Measurements from ENCODE around the gene DUSP10. TPM values are rescaled to one million over a fixed set of nuclear protein-coding genes. Genes with fewer than 3 reads are reported as not detected.

DUSP10 gene
- total RNA-seq, 4 donors from 2014 or later: 1.6 to 7.2 (median 4.9) TPM

- H3K4me3 ChIP-seq: no peak overlapping the region
- peaks cover 0 to 8% (median 0%) of the 10 kb centered on the region in 4 donors for H3K4me1 ChIP-seq
- H3K27me3 ChIP-seq: no peaks in the 10 kb centered on the region
- 79 to 89% methylated on average over 2 of the region's 2 CpGs for WGBS, 2 donors (ENCODE audit: low coverage in 1 of 2)
- intact Hi-C loops (cut with DNase I; ENCODE audit: low total_unique reads): no loop called here
- no peaks in the 10 kb centered on the region for H3K9me3 ChIP-seq
- no peaks in the 10 kb centered on the region for H3K36me3 ChIP-seq
- TF ChIP-seq EP300 (IDR thresholded peaks at IDR 0.05; ENCODE audit: low read depth): no peak
- no peak for TF ChIP-seq POLR2A (IDR thresholded peaks at IDR 0.05)
- TF ChIP-seq POLR2AphosphoS5 (IDR thresholded peaks at IDR 0.05): no peak
- TF ChIP-seq CTCF (IDR thresholded peaks at IDR 0.05): no peak
- no peak for DNase-seq
- H3K27ac ChIP-seq: no peak overlapping the region
- in situ Hi-C loops (cut with MboI; ENCODE audit: low pct_ligation_motif_present in 1 of 4, low pct_unique_long_range_greater_than_20kb in 1 of 4, low sequenced_read_pairs in 3 of 4): no loop called here
Observed at GRCh38 chr1:221773383-221773782, 31.5 kb upstream of the DUSP10 start.

GRCh38 chr1:221772117-221772516 lies 30.2 kb upstream of the DUSP10 start:
- TF ChIP-seq POLR2A (IDR thresholded peaks at IDR 0.05) (no peak), EP300 (IDR thresholded peaks at IDR 0.05; ENCODE audit: low read depth) (no peak), POLR2AphosphoS5 (IDR thresholded peaks at IDR 0.05) (no peak), CTCF (IDR thresholded peaks at IDR 0.05) (no peak)
- no peaks in the 10 kb centered on the region for H3K27me3 ChIP-seq
- no peak for DNase-seq
- H3K27ac ChIP-seq: no peak overlapping the region
- H3K36me3 ChIP-seq: no peaks in the 10 kb centered on the region
- no peak overlapping the region for H3K4me3 ChIP-seq
- intact Hi-C loops (cut with DNase I; ENCODE audit: low total_unique reads) (no loop called here), in situ Hi-C loops (cut with MboI; ENCODE audit: low pct_ligation_motif_present in 1 of 4, low pct_unique_long_range_greater_than_20kb in 1 of 4, low sequenced_read_pairs in 3 of 4) (no loop called here)
- peaks cover 0 to 8% (median 0%) of the 10 kb centered on the region in 4 donors for H3K4me1 ChIP-seq
- no peaks in the 10 kb centered on the region for H3K9me3 ChIP-seq
- WGBS, 2 donors (ENCODE audit: low coverage in 1 of 2): 69 to 83% methylated on average over 3 of the region's 3 CpGs

GRCh38 chr1:221768444-221769066 lies 26.7 kb upstream of the DUSP10 start:
- 53 to 85% methylated on average over 2 to 5 of the region's 5 CpGs for WGBS, 2 donors (ENCODE audit: low coverage in 1 of 2)
- in situ Hi-C loops (cut with MboI; ENCODE audit: low pct_ligation_motif_present in 1 of 4, low pct_unique_long_range_greater_than_20kb in 1 of 4, low sequenced_read_pairs in 3 of 4): loop anchor here in 1 of 4 donors (10.0 kb wide), 1 partner anchor 676 kb away; no protein-coding TSS in a partner anchor

GRCh38 chr1:221766210-221766609 lies 24.3 kb upstream of the DUSP10 start:
- no peak for TF ChIP-seq EP300 (IDR thresholded peaks at IDR 0.05; ENCODE audit: low read depth)
- TF ChIP-seq POLR2AphosphoS5 (IDR thresholded peaks at IDR 0.05): no peak
- no peak for TF ChIP-seq CTCF (IDR thresholded peaks at IDR 0.05)
- no peak for TF ChIP-seq POLR2A (IDR thresholded peaks at IDR 0.05)
- Histone ChIP-seq H3K27ac (no peak overlapping the region), H3K27me3 (no peaks in the 10 kb centered on the region), H3K36me3 (no peaks in the 10 kb centered on the region), H3K4me3 (no peak overlapping the region), H3K4me1 (no peaks in the 10 kb centered on the region), H3K9me3 (no peaks in the 10 kb centered on the region)
- intact Hi-C loops (cut with DNase I; ENCODE audit: low total_unique reads) (no loop called here), in situ Hi-C loops (cut with MboI; ENCODE audit: low pct_ligation_motif_present in 1 of 4, low pct_unique_long_range_greater_than_20kb in 1 of 4, low sequenced_read_pairs in 3 of 4) (loop anchor here in 1 of 4 donors (10.0 kb wide), 1 partner anchor 679 kb away; no protein-coding TSS in a partner anchor)
- 21 to 30% methylated on average over 1 of the region's 1 CpG for WGBS, 2 donors (ENCODE audit: low coverage in 1 of 2)
- DNase-seq: no peak

More at GRCh38 chr1:221768444-221769066, 26.7 kb upstream of the DUSP10 start:
- H3K4me3 ChIP-seq: no peak overlapping the region
- intact Hi-C loops (cut with DNase I; ENCODE audit: low total_unique reads): no loop called here
- H3K27me3 ChIP-seq: no peaks in the 10 kb centered on the region
- no peak overlapping the region for H3K27ac ChIP-seq
- no peaks in the 10 kb centered on the region for H3K9me3 ChIP-seq
- no peak for TF ChIP-seq CTCF (IDR thresholded peaks at IDR 0.05)
- no peak for TF ChIP-seq POLR2A (IDR thresholded peaks at IDR 0.05)
- no peak for TF ChIP-seq EP300 (IDR thresholded peaks at IDR 0.05; ENCODE audit: low read depth)
- no peak for TF ChIP-seq POLR2AphosphoS5 (IDR thresholded peaks at IDR 0.05)
- no peaks in the 10 kb centered on the region for H3K4me1 ChIP-seq
- DNase-seq: no peak
- H3K36me3 ChIP-seq: no peaks in the 10 kb centered on the region
